WERI-Rb-1 (cell line): ENCODE data around the gene MAP3K8.
"Not testable (repeated sequence)": the region's sequence is repeated elsewhere in the genome, so short reads cannot be mapped to it uniquely, and the experiment has no call there.

Experiments used
- DNase-seq: peaks from one replicate; pipeline ENCODE4 v3.0.0-alpha.2; 2020
- H3K27ac ChIP-seq: fragments of 250-450 bp; sonication (Bioruptor Pico); 2 replicates; pipeline ENCODE4 v1.5.1; 2020; ENCODE audit warnings: mild to moderate bottlenecking, moderate library complexity
- H3K27me3 ChIP-seq: fragments of 250-450 bp; sonication (Bioruptor Pico); 2 replicates; pipeline ENCODE4 v1.5.1; 2021; ENCODE audit warnings: mild to moderate bottlenecking, low read depth, moderate library complexity; ENCODE audit not compliant: insufficient read depth, severe bottlenecking
- H3K36me3 ChIP-seq: fragments of 250-450 bp; sonication (Bioruptor Pico); 2 replicates; pipeline ENCODE4 v1.5.1; 2020; ENCODE audit warnings: mild to moderate bottlenecking, moderate library complexity
- H3K4me3 ChIP-seq: 2 replicates; pipeline ENCODE4 v1.5.1; 2011; ENCODE audit warnings: low read depth, mild to moderate bottlenecking, control low read depth, low read length
- H3K9me3 ChIP-seq: fragments of 250-450 bp; sonication (Bioruptor Pico); 2 replicates; pipeline ENCODE4 v1.5.1; 2021; ENCODE audit warnings: mild to moderate bottlenecking, moderate library complexity; ENCODE audit not compliant: severe bottlenecking
- TF ChIP-seq, protein P1 (sequence below): IDR thresholded peaks from 2 replicates; pipeline ENCODE4 v1.5.1; 2011; ENCODE audit warnings: low read depth, mild to moderate bottlenecking, control low read depth, inconsistent platforms, low read length

The MAP3K8 gene

DNA sequence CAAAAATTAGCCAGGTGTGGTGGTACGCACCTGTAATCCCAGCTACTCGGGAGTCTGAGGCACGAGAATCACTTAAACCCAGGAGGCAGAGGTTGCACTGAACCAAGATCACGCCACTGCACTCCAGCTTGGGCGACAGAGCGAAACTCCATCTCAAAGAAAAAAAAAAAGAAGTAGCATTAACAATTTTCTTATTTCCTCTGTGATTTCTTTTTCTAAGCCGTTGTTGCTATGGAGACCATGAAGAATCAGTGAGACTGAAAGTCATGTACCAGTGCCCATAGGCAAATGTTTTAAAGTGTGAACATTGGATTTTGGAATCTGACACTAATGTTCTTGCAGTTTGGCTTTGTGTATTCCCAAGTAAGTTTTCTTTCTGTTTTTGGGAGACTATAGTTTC is 18.4 kb upstream of the MAP3K8 start:
- no peaks in the 10 kb centered on the region for H3K9me3 ChIP-seq
- no peak for DNase-seq
- TF ChIP-seq, protein P1, sequence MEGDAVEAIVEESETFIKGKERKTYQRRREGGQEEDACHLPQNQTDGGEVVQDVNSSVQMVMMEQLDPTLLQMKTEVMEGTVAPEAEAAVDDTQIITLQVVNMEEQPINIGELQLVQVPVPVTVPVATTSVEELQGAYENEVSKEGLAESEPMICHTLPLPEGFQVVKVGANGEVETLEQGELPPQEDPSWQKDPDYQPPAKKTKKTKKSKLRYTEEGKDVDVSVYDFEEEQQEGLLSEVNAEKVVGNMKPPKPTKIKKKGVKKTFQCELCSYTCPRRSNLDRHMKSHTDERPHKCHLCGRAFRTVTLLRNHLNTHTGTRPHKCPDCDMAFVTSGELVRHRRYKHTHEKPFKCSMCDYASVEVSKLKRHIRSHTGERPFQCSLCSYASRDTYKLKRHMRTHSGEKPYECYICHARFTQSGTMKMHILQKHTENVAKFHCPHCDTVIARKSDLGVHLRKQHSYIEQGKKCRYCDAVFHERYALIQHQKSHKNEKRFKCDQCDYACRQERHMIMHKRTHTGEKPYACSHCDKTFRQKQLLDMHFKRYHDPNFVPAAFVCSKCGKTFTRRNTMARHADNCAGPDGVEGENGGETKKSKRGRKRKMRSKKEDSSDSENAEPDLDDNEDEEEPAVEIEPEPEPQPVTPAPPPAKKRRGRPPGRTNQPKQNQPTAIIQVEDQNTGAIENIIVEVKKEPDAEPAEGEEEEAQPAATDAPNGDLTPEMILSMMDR, result no peak
- H3K27ac ChIP-seq, result no peak overlapping the region
- no peaks in the 10 kb centered on the region for H3K36me3 ChIP-seq
- no peak overlapping the region for H3K4me3 ChIP-seq
- H3K27me3 ChIP-seq, result no peaks in the 10 kb centered on the region

- Histone ChIP-seq H3K27me3 (no peaks in the 10 kb centered on the region), H3K9me3 (no peaks in the 10 kb centered on the region), H3K27ac (no peak overlapping the region), H3K4me3 (no peak overlapping the region), H3K36me3 (no peaks in the 10 kb centered on the region)
- DNase-seq, result no peak
- TF ChIP-seq, protein P1, result no peak
These were observed 16.7 kb upstream of the MAP3K8 start for GRCh38 chr10:30417301-30417700.

GRCh38 chr10:30420266-30420665 is 13.7 kb upstream of the MAP3K8 start:
- no peak overlapping the region for H3K27ac ChIP-seq
- H3K9me3 ChIP-seq, result no peaks in the 10 kb centered on the region
- H3K27me3 ChIP-seq, result no peaks in the 10 kb centered on the region
- TF ChIP-seq, protein P1, result no peak
- H3K4me3 ChIP-seq, result no peak overlapping the region
- H3K36me3 ChIP-seq, result no peaks in the 10 kb centered on the region
- no peak for DNase-seq

DNA sequence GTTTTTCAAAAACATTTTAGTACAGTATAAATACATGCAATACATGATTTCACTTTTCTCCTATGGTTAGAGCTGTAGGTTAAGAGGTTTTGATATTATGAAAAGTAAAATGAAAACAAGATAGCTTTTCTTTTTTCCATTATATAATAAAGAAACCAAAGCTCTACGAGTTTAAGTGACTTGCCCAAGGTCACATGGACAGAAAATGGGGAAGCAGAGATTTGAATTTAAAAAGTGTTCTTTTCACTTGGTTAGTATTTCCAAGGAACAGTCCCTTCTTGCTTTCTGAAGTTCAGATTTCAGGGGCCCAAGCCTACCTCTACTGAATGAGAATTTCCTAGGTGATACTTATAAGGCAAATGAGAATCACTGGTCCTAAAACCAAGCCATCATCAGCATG is 13.2 kb upstream of the MAP3K8 start:
- no peaks in the 10 kb centered on the region for H3K27me3 ChIP-seq
- no peaks in the 10 kb centered on the region for H3K9me3 ChIP-seq
- no peak overlapping the region for H3K4me3 ChIP-seq
- TF ChIP-seq, protein P1, result no peak
- H3K36me3 ChIP-seq, result no peaks in the 10 kb centered on the region
- DNase-seq, result no peak
- H3K27ac ChIP-seq, result no peak overlapping the region

DNA sequence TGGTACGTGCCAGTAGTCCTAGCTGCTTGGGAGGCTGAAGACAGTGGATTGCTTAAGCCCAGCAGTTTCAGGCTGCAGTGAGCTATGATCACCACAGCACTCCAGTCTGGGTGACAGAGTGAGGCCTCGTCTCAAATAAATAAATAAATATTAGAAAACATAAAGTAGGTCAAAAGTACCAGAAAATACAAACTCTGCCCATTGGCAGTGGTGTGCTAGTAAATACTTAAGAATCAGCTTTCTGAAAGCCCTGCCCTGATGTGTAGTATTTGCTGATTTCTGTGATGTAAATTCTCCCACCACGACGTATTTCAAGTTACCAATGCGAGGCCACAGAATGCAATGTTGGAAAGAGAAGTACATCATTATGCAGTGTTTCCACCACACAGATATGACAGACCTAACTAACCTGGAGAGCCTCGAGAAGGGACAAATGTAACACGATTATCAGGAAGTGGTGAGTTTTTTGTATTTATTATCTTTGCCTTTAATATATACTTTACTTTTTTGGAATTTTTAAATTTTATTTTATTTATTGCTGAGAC is 11.8 kb upstream of the MAP3K8 start:
- TF ChIP-seq, protein P1, result no peak
- DNase-seq, result no peak
- H3K36me3 ChIP-seq, result no peaks in the 10 kb centered on the region
- no peaks in the 10 kb centered on the region for H3K27me3 ChIP-seq
- no peaks in the 10 kb centered on the region for H3K9me3 ChIP-seq
- H3K27ac ChIP-seq, result no peak overlapping the region
- no peak overlapping the region for H3K4me3 ChIP-seq

- Histone ChIP-seq H3K27ac (no peak overlapping the region), H3K27me3 (no peaks in the 10 kb centered on the region), H3K36me3 (no peaks in the 10 kb centered on the region), H3K4me3 (no peak overlapping the region), H3K9me3 (no peaks in the 10 kb centered on the region)
- TF ChIP-seq, protein P1, result no peak
- DNase-seq, result no peak
These were observed 10.9 kb upstream of the MAP3K8 start for GRCh38 chr10:30422981-30423654.

- not testable (repeated sequence) for H3K4me3 ChIP-seq, H3K36me3 ChIP-seq, DNase-seq, H3K9me3 ChIP-seq, H3K27ac ChIP-seq, H3K27me3 ChIP-seq
These were observed 10.2 kb upstream of the MAP3K8 start for GRCh38 chr10:30423655-30424275.
